Erythroblast (primary cell): ENCODE measurements around the gene CHN2.

Experiments
- GATA1 ChIP-seq: IDR thresholded peaks from 2 replicates; pipeline ENCODE4 v1.6.1; 2011; ENCODE audit warnings: low read depth, mild to moderate bottlenecking, control low read depth, low read length, moderate library complexity
- POLR2A ChIP-seq: IDR thresholded peaks from 2 replicates; pipeline ENCODE4 v1.6.1; 2011; ENCODE audit warnings: mild to moderate bottlenecking, low read length

GRCh38 chr7:29516491-29516890 is 321.9 kb downstream of the CHN2 start:
- TF ChIP-seq POLR2A = no peak
- TF ChIP-seq GATA1 = no peak
